ENCODE data around the gene GPC3.

DNA sequence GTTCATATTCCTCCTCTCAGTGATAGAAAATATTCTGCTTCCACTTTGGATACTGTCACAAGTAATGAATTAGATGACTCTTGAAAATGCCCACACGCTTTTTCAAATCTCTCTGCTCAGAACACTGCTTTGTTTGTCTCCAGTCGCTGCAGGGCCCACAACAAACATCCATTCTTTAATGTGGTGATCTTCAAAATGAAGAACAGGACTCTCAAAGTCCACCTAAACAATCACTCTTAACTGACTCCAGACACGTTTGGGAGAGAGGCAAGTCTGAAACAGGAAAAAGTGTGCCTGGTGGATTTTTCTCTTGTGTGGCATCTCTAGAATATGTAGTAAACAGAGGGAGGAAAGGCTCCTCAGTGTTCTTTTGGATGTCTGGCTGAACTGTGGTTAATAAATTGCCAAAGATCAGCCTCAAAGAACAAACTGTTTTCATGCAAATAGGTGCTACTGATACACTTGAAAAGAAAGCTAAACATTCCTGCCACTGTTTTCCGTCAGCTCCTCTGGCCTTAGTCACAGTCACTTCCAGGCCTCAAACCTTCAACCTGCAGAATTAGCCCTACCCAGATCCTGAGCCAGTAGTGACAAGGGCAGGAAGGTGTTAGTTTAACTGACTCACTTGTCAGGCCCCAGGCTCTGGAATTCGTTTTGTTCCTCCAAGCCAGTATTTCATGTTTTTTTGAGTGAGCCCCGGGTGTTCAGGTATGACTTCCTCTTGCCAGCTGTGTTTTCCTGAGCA is 310.5 kb downstream of the GPC3 start:
- TF ChIP-seq CTCF (IDR thresholded peaks at IDR 0.05) (no peak), POLR2A (IDR thresholded peaks at IDR 0.05) (no peak), EP300 (IDR thresholded peaks at IDR 0.05) (no peak), POLR2AphosphoS5 (IDR thresholded peaks at IDR 0.05) (peak in 1 of 3 donors; percentile 40)

All from stomach (tissue), 4 donors.